Measurements from ENCODE around the gene ICOS.

DNA sequence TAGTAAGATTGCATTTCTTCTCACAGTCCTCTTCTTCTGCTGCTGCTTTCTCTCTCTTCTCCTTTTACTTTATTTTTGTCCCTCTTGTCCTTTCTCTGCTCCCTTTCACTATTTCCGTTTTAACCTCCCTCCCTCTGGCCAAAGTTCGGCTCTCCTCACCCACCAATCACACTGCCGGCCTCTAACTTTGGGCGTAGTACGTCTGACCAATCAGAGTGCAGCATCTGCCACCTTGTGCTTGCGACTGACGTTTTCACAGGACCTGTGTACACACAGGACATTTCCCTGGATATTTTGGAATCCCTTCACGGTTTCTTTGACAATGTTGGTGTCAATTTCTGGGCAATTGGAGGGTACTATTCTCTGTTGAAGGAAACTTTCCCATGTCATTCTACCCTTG is 22.6 kb upstream of the ICOS start:
- TF ChIP-seq EZH2 (IDR thresholded peaks at IDR 0.05; ENCODE audit: borderline replicate concordance) (no peak), EZH2phosphoT487 (IDR thresholded peaks at IDR 0.05; ENCODE audit: low read depth, severe bottlenecking, unreplicated experiment) (no peak)
- TF ChIP-seq, protein P1, sequence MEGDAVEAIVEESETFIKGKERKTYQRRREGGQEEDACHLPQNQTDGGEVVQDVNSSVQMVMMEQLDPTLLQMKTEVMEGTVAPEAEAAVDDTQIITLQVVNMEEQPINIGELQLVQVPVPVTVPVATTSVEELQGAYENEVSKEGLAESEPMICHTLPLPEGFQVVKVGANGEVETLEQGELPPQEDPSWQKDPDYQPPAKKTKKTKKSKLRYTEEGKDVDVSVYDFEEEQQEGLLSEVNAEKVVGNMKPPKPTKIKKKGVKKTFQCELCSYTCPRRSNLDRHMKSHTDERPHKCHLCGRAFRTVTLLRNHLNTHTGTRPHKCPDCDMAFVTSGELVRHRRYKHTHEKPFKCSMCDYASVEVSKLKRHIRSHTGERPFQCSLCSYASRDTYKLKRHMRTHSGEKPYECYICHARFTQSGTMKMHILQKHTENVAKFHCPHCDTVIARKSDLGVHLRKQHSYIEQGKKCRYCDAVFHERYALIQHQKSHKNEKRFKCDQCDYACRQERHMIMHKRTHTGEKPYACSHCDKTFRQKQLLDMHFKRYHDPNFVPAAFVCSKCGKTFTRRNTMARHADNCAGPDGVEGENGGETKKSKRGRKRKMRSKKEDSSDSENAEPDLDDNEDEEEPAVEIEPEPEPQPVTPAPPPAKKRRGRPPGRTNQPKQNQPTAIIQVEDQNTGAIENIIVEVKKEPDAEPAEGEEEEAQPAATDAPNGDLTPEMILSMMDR (IDR thresholded peaks at IDR 0.05; ENCODE audit: poor library complexity) = no peak

Measured in hepatocyte (in vitro differentiated cells).